ENCODE measurements around the gene SPINK13.

DNA sequence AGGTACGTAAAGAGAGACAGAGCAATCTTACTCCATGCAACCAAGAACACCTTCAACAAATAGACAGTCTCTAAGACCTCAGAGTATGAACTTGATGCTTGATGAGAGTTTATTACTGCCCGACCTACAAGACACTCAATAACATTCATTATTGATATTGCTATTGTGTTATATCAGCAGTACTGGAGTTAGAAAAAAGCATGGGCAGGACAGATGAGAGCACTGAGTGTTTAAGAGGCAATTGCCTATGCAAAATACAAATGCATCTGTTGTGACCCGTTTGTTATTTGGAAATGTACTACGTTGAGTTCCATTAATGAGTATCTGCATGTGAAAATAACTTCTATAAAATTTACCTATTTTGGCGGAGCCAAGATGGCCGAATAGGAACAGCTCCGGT is 38.4 kb upstream of the SPINK13 start:
- TF ChIP-seq, protein P1, sequence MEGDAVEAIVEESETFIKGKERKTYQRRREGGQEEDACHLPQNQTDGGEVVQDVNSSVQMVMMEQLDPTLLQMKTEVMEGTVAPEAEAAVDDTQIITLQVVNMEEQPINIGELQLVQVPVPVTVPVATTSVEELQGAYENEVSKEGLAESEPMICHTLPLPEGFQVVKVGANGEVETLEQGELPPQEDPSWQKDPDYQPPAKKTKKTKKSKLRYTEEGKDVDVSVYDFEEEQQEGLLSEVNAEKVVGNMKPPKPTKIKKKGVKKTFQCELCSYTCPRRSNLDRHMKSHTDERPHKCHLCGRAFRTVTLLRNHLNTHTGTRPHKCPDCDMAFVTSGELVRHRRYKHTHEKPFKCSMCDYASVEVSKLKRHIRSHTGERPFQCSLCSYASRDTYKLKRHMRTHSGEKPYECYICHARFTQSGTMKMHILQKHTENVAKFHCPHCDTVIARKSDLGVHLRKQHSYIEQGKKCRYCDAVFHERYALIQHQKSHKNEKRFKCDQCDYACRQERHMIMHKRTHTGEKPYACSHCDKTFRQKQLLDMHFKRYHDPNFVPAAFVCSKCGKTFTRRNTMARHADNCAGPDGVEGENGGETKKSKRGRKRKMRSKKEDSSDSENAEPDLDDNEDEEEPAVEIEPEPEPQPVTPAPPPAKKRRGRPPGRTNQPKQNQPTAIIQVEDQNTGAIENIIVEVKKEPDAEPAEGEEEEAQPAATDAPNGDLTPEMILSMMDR (IDR thresholded peaks at IDR 0.05; ENCODE audit: low read length), result no peak
- no peak for TF ChIP-seq EZH2phosphoT487 (IDR thresholded peaks at IDR 0.05; ENCODE audit: low read length)

Data from MM.1S (cell line).